ENCODE data around the gene CLPSL1.
A peak's percentile ranks its signal among the peaks of the same experiment; 100 is the strongest.
"Not testable (repeated sequence)": the region's sequence is repeated elsewhere in the genome, so short reads cannot be mapped to it uniquely, and the experiment has no call there.

CLPSL1 gene

GRCh38 chr6:35780719-35781118 is at the start of gene CLPSL1:
TSS of gene CLPSL1 (plus strand) at chr6:35781019. CDS start at chr6:35781111, 92 bp downstream.
- no peak for DNase-seq

GRCh38 chr6:35731414-35731735 is 49.4 kb upstream of the CLPSL1 start:
- DNase-seq = peak; percentile 41

GRCh38 chr6:35731736-35732532 is 48.9 kb upstream of the CLPSL1 start:
- peak; percentile 55 for DNase-seq

- DNase-seq = no peak
Observed at GRCh38 chr6:35733633-35734032, 47.2 kb upstream of the CLPSL1 start.

GRCh38 chr6:35734319-35734718 is 46.5 kb upstream of the CLPSL1 start:
- not testable (repeated sequence) for DNase-seq

GRCh38 chr6:35735452-35735851 is 45.4 kb upstream of the CLPSL1 start:
- DNase-seq = no peak

- DNase-seq = peak; percentile 64
Observed at GRCh38 chr6:35736253-35736894, 44.4 kb upstream of the CLPSL1 start.

GRCh38 chr6:35736982-35737412 is 43.8 kb upstream of the CLPSL1 start, which contains the start of gene ARMC12:
TSS of gene ARMC12 (plus strand) at chr6:35737032. CDS start at chr6:35737109, 77 bp downstream.
- DNase-seq = no peak

GRCh38 chr6:35737413-35738211 is 43.2 kb upstream of the CLPSL1 start:
- peak; percentile 83 for DNase-seq

- peak; percentile 10 for DNase-seq
Observed at GRCh38 chr6:35739645-35740524, 40.9 kb upstream of the CLPSL1 start.

- no peak for DNase-seq
Observed at GRCh38 chr6:35742842-35743241, 38.0 kb upstream of the CLPSL1 start.

GRCh38 chr6:35745509-35745908 is 35.3 kb upstream of the CLPSL1 start:
- peak; percentile 62 for DNase-seq

- DNase-seq = no peak
Observed at GRCh38 chr6:35746516-35746915, 34.3 kb upstream of the CLPSL1 start.

GRCh38 chr6:35747877-35748276 is 32.9 kb upstream of the CLPSL1 start:
- DNase-seq = no peak

- no peak for DNase-seq
Observed at GRCh38 chr6:35750557-35750956, 30.3 kb upstream of the CLPSL1 start.

- no peak for DNase-seq
Observed at GRCh38 chr6:35751594-35751993, 29.2 kb upstream of the CLPSL1 start.

- no peak for DNase-seq
Observed at GRCh38 chr6:35752330-35752729, 28.5 kb upstream of the CLPSL1 start.

- DNase-seq = no peak
Observed at GRCh38 chr6:35754452-35755277, 26.2 kb upstream of the CLPSL1 start.

- no peak for DNase-seq
Observed at GRCh38 chr6:35755278-35755924, 25.4 kb upstream of the CLPSL1 start.

GRCh38 chr6:35757456-35758123 is 23.2 kb upstream of the CLPSL1 start:
- DNase-seq = peak; percentile 9

Data from inflammatory macrophage treated with lipopolysaccharide for 4 hours (primary cell).